Astrocyte (in vitro differentiated cells and primary cell): ENCODE results near the gene HS6ST3. TPM values are rescaled to one million over a fixed set of nuclear protein-coding genes. Genes with fewer than 3 reads are reported as not detected.

Experiments used
- DNase-seq: peaks from one replicate; pipeline ENCODE4 v3.0.0-alpha.2; 2010; ENCODE audit warnings: low read depth
- FAIRE-seq: peaks from 2 replicates; lab custom pipeline; 2011; peaks lifted over from hg19 to GRCh38; lab: Jason Lieb, UNC
- H2AFZ ChIP-seq: 2 replicates; pipeline ENCODE4 v1.6.0; 2012; ENCODE audit warnings: low read depth, low read length, inconsistent platforms
- H3K27ac ChIP-seq: 2 replicates; pipeline ENCODE4 v1.5.1; 2011; ENCODE audit warnings: low read depth, low read length, inconsistent platforms
- H3K27me3 ChIP-seq: 2 replicates; pipeline ENCODE4 v1.6.0; 2011; ENCODE audit warnings: low read length, inconsistent platforms; ENCODE audit not compliant: insufficient read depth
- H3K36me3 ChIP-seq: 2 replicates; pipeline ENCODE4 v1.5.1; 2011; ENCODE audit warnings: low read length, inconsistent platforms; ENCODE audit not compliant: insufficient read depth
- H3K4me1 ChIP-seq: 2 replicates; pipeline ENCODE4 v1.5.1; 2011; ENCODE audit warnings: low read length, inconsistent platforms; ENCODE audit not compliant: insufficient read depth
- H3K4me2 ChIP-seq: 2 replicates; pipeline ENCODE4 v1.6.0; 2012; ENCODE audit warnings: low read length, inconsistent platforms
- H3K4me3 ChIP-seq: 2 replicates; pipeline ENCODE4 v1.5.1; 2011; ENCODE audit warnings: low read depth, mild to moderate bottlenecking, low read length, inconsistent platforms; ENCODE audit not compliant: insufficient read depth
- H3K79me2 ChIP-seq: 2 replicates; pipeline ENCODE4 v1.6.0; 2012; ENCODE audit warnings: mild to moderate bottlenecking, low read length, inconsistent platforms; ENCODE audit not compliant: insufficient read depth
- H3K9ac ChIP-seq: 2 replicates; pipeline ENCODE4 v1.6.0; 2012; ENCODE audit warnings: mild to moderate bottlenecking, low read length, inconsistent platforms
- H3K9me3 ChIP-seq: 2 replicates; pipeline ENCODE4 v1.5.1; 2012; ENCODE audit warnings: low read depth, mild to moderate bottlenecking, low read length, inconsistent platforms; ENCODE audit not compliant: insufficient read depth
- H4K20me1 ChIP-seq: 2 replicates; pipeline ENCODE4 v1.6.0; 2012; ENCODE audit warnings: low read length, inconsistent platforms; ENCODE audit not compliant: insufficient read depth
- H3K27ac Mint-ChIP-seq: one replicate; pipeline ENCODE4 v1.8.0; 2021; ENCODE audit warnings: mild to moderate bottlenecking, mixed read lengths; ENCODE audit not compliant: unreplicated experiment
- H3K27me3 Mint-ChIP-seq: one replicate; pipeline ENCODE4 v1.8.0; 2021; ENCODE audit warnings: low read depth, mixed read lengths; ENCODE audit not compliant: unreplicated experiment
- H3K36me3 Mint-ChIP-seq: one replicate; pipeline ENCODE4 v1.8.0; 2021; ENCODE audit warnings: low read depth, mixed read lengths; ENCODE audit not compliant: unreplicated experiment
- H3K4me1 Mint-ChIP-seq: one replicate; pipeline ENCODE4 v1.8.0; 2021; ENCODE audit warnings: low read depth, mixed read lengths; ENCODE audit not compliant: unreplicated experiment
- H3K4me3 Mint-ChIP-seq: one replicate; pipeline ENCODE4 v1.8.0; 2021; ENCODE audit warnings: mild to moderate bottlenecking, moderate library complexity, mixed read lengths; ENCODE audit not compliant: unreplicated experiment
- H3K9me3 Mint-ChIP-seq: one replicate; pipeline ENCODE4 v1.8.0; 2021; ENCODE audit warnings: mild to moderate bottlenecking, mixed read lengths; ENCODE audit not compliant: unreplicated experiment
- EZH2 ChIP-seq: IDR thresholded peaks from 2 replicates; pipeline ENCODE4 v1.6.1; 2012; ENCODE audit warnings: mild to moderate bottlenecking, low read length, inconsistent platforms; ENCODE audit not compliant: insufficient read depth
- total RNA-seq: library from RNA; stranded (reverse); gene quantifications from 2 replicates; pipeline ENCODE4 v1.2.1, GENCODE V29; 2021
- TF ChIP-seq, protein P1 (sequence below): IDR thresholded peaks from 2 replicates; pipeline ENCODE4 v1.5.1; 2011; ENCODE audit warnings: low read depth, mild to moderate bottlenecking, inconsistent platforms, low read length, moderate library complexity; ENCODE audit not compliant: insufficient read depth

Gene HS6ST3
- total RNA-seq, 1 donor from 2014 or later: 0.07 TPM

DNA sequence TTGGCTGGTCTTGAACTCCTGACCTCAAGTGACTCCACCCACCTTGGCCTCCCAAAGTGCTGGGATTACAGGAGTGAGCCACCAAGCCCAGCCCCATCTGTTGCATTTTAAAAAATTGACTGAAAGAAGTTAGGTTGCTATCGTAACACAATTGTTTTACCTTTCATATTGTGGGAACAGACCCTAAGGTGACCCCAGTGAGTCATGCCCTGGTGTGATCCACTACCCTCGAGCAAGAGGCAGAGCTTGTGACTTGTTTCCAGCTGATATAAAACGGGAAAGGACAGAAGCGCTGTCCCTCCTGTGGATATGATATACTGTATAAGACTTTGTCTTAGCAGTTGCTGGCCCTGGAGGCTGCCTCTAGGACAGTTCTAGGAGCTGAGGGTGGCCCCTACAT, 308.6 kb downstream of the HS6ST3 start:
- Histone ChIP-seq H4K20me1 (no peaks in the 10 kb centered on the region), H3K79me2 (no peaks in the 10 kb centered on the region), H3K27ac (no peak overlapping the region), H2AFZ (no peak overlapping the region), H3K4me1 (no peaks in the 10 kb centered on the region), H3K4me3 (no peak overlapping the region), H3K36me3 (no peaks in the 10 kb centered on the region), H3K9me3 (no peaks in the 10 kb centered on the region), H3K9ac (no peak overlapping the region), H3K4me2 (no peak overlapping the region), H3K27me3 (no peaks in the 10 kb centered on the region)
- no peaks in the 10 kb centered on the region for H3K27me3 Mint-ChIP-seq
- no peak for TF ChIP-seq EZH2
- TF ChIP-seq, protein P1, sequence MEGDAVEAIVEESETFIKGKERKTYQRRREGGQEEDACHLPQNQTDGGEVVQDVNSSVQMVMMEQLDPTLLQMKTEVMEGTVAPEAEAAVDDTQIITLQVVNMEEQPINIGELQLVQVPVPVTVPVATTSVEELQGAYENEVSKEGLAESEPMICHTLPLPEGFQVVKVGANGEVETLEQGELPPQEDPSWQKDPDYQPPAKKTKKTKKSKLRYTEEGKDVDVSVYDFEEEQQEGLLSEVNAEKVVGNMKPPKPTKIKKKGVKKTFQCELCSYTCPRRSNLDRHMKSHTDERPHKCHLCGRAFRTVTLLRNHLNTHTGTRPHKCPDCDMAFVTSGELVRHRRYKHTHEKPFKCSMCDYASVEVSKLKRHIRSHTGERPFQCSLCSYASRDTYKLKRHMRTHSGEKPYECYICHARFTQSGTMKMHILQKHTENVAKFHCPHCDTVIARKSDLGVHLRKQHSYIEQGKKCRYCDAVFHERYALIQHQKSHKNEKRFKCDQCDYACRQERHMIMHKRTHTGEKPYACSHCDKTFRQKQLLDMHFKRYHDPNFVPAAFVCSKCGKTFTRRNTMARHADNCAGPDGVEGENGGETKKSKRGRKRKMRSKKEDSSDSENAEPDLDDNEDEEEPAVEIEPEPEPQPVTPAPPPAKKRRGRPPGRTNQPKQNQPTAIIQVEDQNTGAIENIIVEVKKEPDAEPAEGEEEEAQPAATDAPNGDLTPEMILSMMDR: no peak
- H3K9me3 Mint-ChIP-seq: no peaks in the 10 kb centered on the region
- DNase-seq (no peak), FAIRE-seq (no peak)
- H3K36me3 Mint-ChIP-seq: no peaks in the 10 kb centered on the region
- no peak overlapping the region for H3K4me3 Mint-ChIP-seq
- no peaks in the 10 kb centered on the region for H3K4me1 Mint-ChIP-seq
- no peak overlapping the region for H3K27ac Mint-ChIP-seq

DNA sequence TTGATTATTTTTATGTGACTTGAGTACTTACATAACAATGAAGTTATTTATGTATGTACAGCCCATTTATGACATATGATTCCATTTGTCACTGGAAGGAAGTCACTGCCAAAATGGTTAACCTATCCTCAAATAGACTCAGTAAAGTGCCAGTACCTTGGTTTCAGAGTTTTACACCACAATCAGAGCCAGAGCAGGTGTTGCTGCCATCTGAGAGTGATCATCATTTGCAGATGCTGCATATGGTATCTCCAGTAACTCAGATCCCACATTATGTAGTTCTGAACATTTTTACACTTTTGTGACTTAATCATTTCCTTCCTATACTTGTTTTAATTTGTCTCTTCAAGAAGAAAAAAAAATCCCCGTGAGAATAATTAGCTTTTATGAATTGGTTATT, 313.3 kb downstream of the HS6ST3 start:
- FAIRE-seq (no peak), DNase-seq (no peak)
- Mint-ChIP-seq H3K4me1 (no peaks in the 10 kb centered on the region), H3K27me3 (no peaks in the 10 kb centered on the region), H3K9me3 (no peaks in the 10 kb centered on the region), H3K36me3 (no peaks in the 10 kb centered on the region), H3K4me3 (no peak overlapping the region), H3K27ac (no peak overlapping the region)
- Histone ChIP-seq H2AFZ (no peak overlapping the region), H4K20me1 (no peaks in the 10 kb centered on the region), H3K9ac (no peak overlapping the region), H3K27ac (no peak overlapping the region), H3K36me3 (no peaks in the 10 kb centered on the region), H3K27me3 (no peaks in the 10 kb centered on the region), H3K9me3 (no peaks in the 10 kb centered on the region), H3K79me2 (no peaks in the 10 kb centered on the region), H3K4me2 (no peak overlapping the region), H3K4me1 (no peaks in the 10 kb centered on the region), H3K4me3 (no peak overlapping the region)
- TF ChIP-seq EZH2: no peak
- TF ChIP-seq, protein P1: no peak

DNA sequence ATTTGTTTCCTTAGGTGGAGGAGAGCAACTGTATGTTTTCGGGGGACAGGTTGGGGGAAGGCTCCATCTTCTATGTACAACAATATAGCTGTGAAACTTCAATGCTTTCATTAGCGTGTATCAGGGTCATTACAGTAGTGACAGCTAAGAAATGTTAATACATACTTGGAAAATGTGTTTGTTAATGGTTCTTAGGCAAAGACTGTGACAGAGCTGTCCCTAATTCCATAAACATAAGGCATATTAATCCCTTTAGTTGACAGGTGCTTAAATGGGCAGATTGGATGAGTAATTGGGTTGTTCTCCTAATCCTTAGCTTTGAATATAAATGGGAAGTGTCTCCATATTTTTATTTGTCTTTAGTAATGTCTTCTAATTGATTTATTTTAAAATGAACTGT, 313.7 kb downstream of the HS6ST3 start:
- Mint-ChIP-seq H3K27me3 (no peaks in the 10 kb centered on the region), H3K27ac (no peak overlapping the region), H3K36me3 (no peaks in the 10 kb centered on the region), H3K9me3 (no peaks in the 10 kb centered on the region), H3K4me3 (no peak overlapping the region), H3K4me1 (no peaks in the 10 kb centered on the region)
- H3K9me3 ChIP-seq: no peaks in the 10 kb centered on the region
- H3K4me1 ChIP-seq: no peaks in the 10 kb centered on the region
- DNase-seq (no peak), FAIRE-seq (no peak)
- no peak overlapping the region for H2AFZ ChIP-seq
- no peaks in the 10 kb centered on the region for H3K36me3 ChIP-seq
- no peaks in the 10 kb centered on the region for H3K27me3 ChIP-seq
- TF ChIP-seq, protein P1: no peak
- TF ChIP-seq EZH2: no peak
- H3K4me3 ChIP-seq: no peak overlapping the region
- no peak overlapping the region for H3K4me2 ChIP-seq
- no peaks in the 10 kb centered on the region for H4K20me1 ChIP-seq
- H3K9ac ChIP-seq: no peak overlapping the region
- H3K79me2 ChIP-seq: no peaks in the 10 kb centered on the region
- no peak overlapping the region for H3K27ac ChIP-seq
